ENCODE measurements around the gene USP46. TPM values are rescaled to one million over a fixed set of nuclear protein-coding genes. Genes with fewer than 3 reads are reported as not detected.

Gene USP46, protein sequence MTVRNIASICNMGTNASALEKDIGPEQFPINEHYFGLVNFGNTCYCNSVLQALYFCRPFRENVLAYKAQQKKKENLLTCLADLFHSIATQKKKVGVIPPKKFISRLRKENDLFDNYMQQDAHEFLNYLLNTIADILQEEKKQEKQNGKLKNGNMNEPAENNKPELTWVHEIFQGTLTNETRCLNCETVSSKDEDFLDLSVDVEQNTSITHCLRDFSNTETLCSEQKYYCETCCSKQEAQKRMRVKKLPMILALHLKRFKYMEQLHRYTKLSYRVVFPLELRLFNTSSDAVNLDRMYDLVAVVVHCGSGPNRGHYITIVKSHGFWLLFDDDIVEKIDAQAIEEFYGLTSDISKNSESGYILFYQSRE
- 76.4 TPM for total RNA-seq
- long read RNA-seq, full-length matches to known transcripts, result 105 of 138 reads
- long read RNA-seq, partial matches to known transcripts, result 6 of 138 reads
- long read RNA-seq, other reads (novel, unspliced or antisense), result 27 of 138 reads

DNA sequence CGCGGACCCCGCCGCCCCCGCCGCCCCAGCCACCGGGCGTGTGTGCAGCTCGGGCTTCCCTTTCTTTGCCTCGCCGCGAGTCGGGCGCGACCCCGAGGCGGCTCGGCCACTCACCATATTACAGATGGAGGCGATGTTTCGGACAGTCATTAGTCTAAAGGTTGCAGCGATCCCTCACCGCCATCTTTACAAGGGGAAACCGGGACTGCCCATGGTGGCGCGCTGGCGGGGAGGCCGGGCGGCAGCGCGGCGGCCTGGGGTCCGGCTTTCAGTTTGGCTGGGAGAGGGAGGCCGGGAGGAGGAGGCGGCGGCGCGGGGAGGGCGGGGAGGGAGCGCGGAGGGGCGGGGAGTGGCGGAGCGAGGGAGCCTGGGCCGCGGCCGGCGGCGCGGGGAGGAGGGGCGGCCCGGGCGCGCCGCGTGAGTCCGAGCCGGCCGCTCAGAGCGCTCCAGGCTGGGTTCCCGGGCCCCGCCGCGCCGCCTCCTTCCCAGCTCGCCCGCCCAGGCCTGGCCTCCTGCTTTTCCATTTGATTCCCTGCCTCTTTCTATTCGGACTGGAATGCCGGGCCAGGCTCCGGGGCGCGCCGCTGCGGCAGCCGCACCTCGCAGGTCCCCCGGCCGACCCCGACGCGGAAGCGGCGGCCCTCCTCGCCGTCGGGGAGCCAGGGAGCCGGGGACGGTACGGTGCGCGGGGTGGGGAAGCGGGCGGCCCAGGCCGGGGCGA is at the start of gene USP46:
USP46 (minus strand) TSS at position 301 of the 721 bp plus-strand sequence; CDS start at position 150, 151 bp downstream.
- DNase-seq, result peak; percentile 87
- intact Hi-C loops (cut with micrococcal nuclease), result no loop called here

DNA sequence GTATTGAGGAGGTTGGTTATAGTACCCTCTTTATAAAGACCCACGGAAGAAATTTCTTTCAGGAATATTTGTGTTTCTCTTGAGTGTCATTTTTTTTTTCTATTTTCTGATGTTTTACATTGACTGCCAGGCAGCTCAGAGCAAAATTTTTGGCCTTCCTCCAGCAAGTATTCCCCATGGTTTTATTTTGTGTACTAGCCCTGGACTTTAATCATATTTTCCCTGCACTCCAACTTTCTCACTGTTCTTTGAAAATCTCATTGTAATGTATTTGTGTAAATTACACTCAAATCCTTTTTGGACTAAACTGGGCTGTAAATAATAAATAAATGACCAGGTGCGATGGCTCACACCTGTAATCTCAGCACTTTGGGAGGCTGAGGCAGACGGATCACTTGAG is 45.6 kb upstream of the USP46 start:
- Histone ChIP-seq H3K4me3 (no peak overlapping the region), H3K27me3 (ENCODE audit: low read depth) (no peaks in the 10 kb centered on the region), H3K4me1 (no peaks in the 10 kb centered on the region), H3K27ac (replicated peaks) (no peak overlapping the region), H3K9me3 (replicated peaks) (no peaks in the 10 kb centered on the region), H3K36me3 (no peaks in the 10 kb centered on the region)
- TF ChIP-seq, protein P1, sequence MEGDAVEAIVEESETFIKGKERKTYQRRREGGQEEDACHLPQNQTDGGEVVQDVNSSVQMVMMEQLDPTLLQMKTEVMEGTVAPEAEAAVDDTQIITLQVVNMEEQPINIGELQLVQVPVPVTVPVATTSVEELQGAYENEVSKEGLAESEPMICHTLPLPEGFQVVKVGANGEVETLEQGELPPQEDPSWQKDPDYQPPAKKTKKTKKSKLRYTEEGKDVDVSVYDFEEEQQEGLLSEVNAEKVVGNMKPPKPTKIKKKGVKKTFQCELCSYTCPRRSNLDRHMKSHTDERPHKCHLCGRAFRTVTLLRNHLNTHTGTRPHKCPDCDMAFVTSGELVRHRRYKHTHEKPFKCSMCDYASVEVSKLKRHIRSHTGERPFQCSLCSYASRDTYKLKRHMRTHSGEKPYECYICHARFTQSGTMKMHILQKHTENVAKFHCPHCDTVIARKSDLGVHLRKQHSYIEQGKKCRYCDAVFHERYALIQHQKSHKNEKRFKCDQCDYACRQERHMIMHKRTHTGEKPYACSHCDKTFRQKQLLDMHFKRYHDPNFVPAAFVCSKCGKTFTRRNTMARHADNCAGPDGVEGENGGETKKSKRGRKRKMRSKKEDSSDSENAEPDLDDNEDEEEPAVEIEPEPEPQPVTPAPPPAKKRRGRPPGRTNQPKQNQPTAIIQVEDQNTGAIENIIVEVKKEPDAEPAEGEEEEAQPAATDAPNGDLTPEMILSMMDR (IDR thresholded peaks at IDR 0.05; ENCODE audit: borderline replicate concordance), result no peak
- DNase-seq, result no peak
- intact Hi-C loops (cut with micrococcal nuclease), result no loop called here

More for the DNA sequence above, at the start of gene USP46:
- peaks cover 76% of the 10 kb centered on the region for H3K4me1 ChIP-seq
- H3K27me3 ChIP-seq (ENCODE audit: low read depth), result no peaks in the 10 kb centered on the region
- peaks cover 8% of the 10 kb centered on the region for H3K36me3 ChIP-seq
- no peaks in the 10 kb centered on the region for H3K9me3 ChIP-seq (replicated peaks)
- H3K27ac ChIP-seq (replicated peaks), result peak within 1 kb of the TSS; percentile 100
- TF ChIP-seq, protein P1 (IDR thresholded peaks at IDR 0.05; ENCODE audit: borderline replicate concordance), result no peak
- H3K4me3 ChIP-seq, result peak within 1 kb of the TSS; percentile 90

- DNase-seq, result no peak
- H3K36me3 ChIP-seq, result no peaks in the 10 kb centered on the region
- no peaks in the 10 kb centered on the region for H3K9me3 ChIP-seq (replicated peaks)
- H3K4me3 ChIP-seq, result no peak overlapping the region
- TF ChIP-seq, protein P1 (IDR thresholded peaks at IDR 0.05; ENCODE audit: borderline replicate concordance), result no peak
- H3K27me3 ChIP-seq (ENCODE audit: low read depth), result no peaks in the 10 kb centered on the region
- intact Hi-C loops (cut with micrococcal nuclease), result no loop called here
- no peak overlapping the region for H3K27ac ChIP-seq (replicated peaks)
- H3K4me1 ChIP-seq, result no peaks in the 10 kb centered on the region
These were observed 45.0 kb upstream of the USP46 start for GRCh38 chr4:52704133-52704532.

DNA sequence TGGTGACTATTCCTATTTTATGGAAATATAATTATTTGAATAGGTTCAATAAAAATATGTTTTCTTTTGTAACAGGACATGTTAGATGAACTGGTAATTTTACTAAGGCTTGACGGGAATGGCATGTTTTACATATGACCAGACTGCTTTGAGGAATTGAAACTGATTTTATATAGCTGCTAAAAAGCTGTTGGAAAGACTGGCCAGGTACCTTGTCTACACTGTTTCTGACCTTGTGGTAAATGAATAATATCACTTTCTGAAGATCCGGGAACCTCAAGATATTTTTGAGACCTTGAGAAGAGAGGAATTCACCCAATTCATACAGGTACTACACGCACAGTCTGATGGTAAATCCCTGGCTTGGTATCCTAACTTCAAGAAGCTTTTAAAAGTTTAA is 42.1 kb upstream of the USP46 start:
- intact Hi-C loops (cut with micrococcal nuclease), result no loop called here

DNA sequence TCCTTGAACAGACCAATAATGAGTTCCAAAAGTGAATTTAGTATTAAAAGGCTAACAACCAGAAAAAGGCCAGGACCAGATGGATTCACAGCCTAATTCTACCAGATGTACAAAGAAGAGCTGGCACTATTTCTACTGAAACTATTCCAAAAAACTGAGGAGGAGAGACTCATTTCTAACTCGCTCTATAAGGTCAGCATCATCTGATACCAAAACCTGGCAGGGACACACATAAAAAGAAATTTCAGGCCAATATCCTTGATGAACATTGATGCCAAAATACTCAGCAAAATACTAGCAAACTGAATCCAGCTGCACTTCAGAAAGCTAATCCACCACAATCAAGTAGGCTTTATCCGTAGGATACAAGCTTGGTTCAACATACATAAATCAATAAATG is 35.8 kb upstream of the USP46 start:
- no peak for DNase-seq
- TF ChIP-seq, protein P1 (IDR thresholded peaks at IDR 0.05; ENCODE audit: borderline replicate concordance), result no peak
- Histone ChIP-seq H3K27ac (replicated peaks) (no peak overlapping the region), H3K27me3 (ENCODE audit: low read depth) (no peaks in the 10 kb centered on the region), H3K4me3 (no peak overlapping the region), H3K4me1 (peaks cover 4% of the 10 kb centered on the region), H3K36me3 (no peaks in the 10 kb centered on the region), H3K9me3 (replicated peaks) (peaks cover 28% of the 10 kb centered on the region)
- intact Hi-C loops (cut with micrococcal nuclease), result no loop called here

More for the DNA sequence above, 42.1 kb upstream of the USP46 start:
- Histone ChIP-seq H3K27me3 (ENCODE audit: low read depth) (no peaks in the 10 kb centered on the region), H3K36me3 (no peaks in the 10 kb centered on the region), H3K9me3 (replicated peaks) (no peaks in the 10 kb centered on the region), H3K27ac (replicated peaks) (no peak overlapping the region), H3K4me3 (no peak overlapping the region), H3K4me1 (peaks cover 4% of the 10 kb centered on the region)
- DNase-seq, result no peak
- TF ChIP-seq, protein P1 (IDR thresholded peaks at IDR 0.05; ENCODE audit: borderline replicate concordance), result no peak
